ENCODE results near the gene BAIAP2L1.

Gene BAIAP2L1

GRCh38 chr7:98357751-98358161 is 43.1 kb downstream of the BAIAP2L1 start:
- no peak for DNase-seq

DNA sequence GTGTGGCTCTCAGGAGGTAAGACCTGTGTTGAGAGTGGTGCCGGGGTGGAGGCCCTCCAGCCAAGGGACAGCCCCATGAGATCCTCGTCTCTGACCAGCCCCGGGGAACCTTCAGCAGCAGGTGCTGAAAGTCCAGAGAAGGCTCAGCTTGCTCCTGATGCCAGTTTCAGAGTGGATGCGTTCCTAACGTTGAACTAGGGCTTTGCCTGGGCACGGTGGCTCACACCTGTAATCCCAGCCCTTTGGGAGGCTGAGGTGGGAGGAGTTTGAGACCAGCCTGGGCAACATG is 45.7 kb downstream of the BAIAP2L1 start:
- no peak for DNase-seq

DNA sequence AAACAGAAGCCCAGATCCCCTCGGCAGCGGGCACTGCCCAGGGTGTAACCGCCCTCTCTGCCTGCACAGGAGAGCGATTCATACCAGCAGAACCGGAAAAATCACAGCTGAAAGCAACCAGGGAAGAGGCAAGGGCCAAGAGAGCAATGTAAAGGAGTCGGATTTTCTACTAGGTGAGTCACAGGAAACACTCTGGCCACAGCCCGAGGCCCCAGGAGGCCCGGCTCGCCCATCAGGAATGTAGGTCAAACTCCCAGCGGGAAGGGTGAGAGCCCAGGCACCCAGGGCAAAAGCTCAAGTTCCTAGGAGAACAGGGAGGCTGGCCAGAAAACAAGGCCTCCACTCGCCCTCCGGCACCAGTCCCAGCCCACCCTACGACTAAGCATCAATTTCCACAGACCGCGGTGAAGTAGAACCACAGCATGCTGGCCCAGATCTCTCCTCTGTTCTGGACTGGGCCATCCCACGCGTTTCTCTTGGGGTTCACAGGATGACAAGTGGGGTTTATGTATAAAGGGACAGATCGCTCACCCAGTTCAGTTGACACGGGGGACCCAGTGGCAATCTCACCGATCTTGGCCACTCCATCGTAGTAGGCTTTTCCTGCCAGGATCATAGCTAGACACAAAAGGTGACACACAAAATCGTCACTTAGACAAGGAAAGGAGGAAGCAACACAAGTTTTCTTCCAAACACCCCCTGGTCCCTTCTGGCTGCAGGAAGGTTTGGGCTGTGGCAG is 46.2 kb downstream of the BAIAP2L1 start:
- no peak for DNase-seq

DNA sequence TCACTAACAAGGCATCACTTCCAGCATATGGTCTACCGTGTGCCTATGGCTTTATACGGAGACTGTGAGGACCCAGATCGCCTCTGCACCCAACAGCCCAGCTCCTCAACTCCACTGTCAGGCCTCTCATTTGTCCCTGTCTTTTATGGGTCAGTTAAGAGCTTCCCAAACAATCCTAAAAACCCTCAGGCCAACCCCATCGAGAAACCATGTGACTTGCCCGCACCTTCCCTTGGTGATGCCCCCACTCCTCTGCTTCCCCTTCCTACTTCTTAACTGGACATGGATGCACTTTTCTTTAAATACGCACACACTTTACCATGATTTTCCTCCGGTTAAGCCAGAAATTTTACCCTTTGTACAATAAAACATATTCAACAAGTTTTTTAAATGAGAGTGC is 46.8 kb downstream of the BAIAP2L1 start:
- DNase-seq: no peak

DNA sequence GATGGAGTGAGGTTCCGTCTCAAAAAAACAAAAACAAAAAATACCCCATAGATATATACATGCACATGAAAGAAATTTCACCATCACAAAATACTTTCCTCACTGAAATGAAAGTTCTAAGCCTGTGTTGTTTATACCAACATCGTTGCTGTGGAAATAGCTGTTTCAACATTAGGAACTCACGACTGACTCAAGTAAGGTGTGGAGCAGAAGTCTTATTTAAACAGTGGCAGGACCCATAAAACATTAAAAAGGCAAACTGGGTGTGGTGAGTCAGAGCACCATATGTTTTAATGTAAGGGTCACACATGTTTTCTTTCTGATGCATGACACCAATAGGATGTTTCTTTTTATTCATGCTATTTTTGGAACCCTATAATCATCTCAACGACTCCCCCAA is 48.3 kb downstream of the BAIAP2L1 start:
- DNase-seq: no peak

- no peak for DNase-seq
Measured at GRCh38 chr7:98351136-98351535, 49.8 kb downstream of the BAIAP2L1 start.

GRCh38 chr7:98348726-98349474 is 52.0 kb downstream of the BAIAP2L1 start:
- DNase-seq: no peak

GRCh38 chr7:98346515-98347069 is 54.3 kb downstream of the BAIAP2L1 start:
- DNase-seq: no peak

DNA sequence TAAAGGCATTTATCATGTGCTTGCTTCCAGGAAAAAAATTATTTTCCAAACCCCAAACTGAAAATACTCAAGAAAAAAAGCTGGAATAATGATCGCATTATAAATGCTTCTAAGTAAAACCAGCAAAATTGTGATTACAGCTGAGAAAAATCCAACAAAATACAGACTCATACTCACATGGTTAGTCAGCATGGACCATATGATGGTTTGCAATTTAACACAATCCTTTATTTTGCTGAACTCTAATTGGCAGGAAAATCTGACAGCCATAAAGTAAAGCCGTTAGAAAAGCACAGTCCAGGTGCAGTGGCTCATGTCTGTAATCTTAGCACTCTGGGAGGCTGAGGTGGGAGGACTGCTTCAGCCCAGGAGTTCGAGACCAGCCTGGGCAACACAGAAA is 59.8 kb downstream of the BAIAP2L1 start:
- no peak for DNase-seq

- DNase-seq: no peak
Measured at GRCh38 chr7:98339043-98339442, 61.8 kb downstream of the BAIAP2L1 start.

DNA sequence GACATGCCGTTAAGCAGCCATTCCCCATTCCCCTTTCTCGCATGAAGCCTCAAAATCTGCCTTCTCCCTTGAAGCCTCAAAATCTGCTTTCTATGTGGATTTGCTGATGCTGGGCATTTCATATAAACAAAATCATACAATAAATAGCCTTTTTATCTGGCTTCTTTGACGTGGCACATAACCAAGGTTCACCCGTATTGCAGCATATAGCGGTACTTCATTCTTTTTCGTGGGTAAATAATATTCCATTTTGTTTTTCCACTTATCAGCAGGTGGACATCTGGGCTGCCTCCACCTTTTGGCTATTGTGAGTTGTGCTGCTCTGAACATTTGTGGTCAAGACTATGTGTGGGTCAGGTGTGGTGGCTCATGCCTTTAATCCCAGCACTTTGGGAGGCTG is 62.4 kb downstream of the BAIAP2L1 start:
- no peak for DNase-seq

- DNase-seq: no peak
Measured at GRCh38 chr7:98335411-98335977, 65.4 kb downstream of the BAIAP2L1 start.

GRCh38 chr7:98334081-98334480 is 66.8 kb downstream of the BAIAP2L1 start:
- DNase-seq: no peak

- DNase-seq: no peak
Measured at GRCh38 chr7:98330926-98331529, 69.9 kb downstream of the BAIAP2L1 start.

GRCh38 chr7:98329791-98330373 is 71.0 kb downstream of the BAIAP2L1 start:
- no peak for DNase-seq

DNA sequence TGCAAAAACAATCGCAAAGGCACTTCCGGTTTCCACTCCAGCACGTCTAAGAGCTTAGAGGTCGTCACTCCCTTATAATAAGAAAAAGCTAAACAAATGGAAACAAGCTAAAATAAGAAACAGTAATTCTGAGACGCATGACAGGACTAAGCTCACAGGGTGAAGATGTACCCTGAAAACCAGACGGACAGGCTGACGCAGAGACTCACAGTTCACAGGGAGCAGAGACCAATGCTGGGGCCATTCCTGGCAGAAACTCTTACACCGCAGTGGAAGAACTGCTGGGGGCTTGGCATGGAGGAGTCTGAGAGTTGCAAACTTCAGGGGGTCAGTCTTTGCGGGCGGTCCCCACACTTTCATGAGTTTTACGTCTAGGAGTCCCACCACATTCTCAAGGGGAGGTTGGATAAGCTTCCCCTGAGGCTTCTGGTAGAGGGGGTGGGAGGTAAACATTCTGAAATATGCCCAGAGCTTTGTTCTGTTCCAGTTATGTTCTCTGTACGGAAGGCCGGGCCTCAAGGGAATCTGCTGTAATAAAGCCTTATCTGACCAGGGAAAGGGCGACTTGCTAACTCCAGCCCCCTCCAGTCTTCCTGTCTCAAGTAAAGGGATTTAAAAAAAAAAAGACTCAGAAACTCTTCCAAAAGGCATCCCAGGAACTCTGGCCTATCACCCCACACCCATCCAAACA is 71.6 kb downstream of the BAIAP2L1 start:
- no peak for DNase-seq

DNA sequence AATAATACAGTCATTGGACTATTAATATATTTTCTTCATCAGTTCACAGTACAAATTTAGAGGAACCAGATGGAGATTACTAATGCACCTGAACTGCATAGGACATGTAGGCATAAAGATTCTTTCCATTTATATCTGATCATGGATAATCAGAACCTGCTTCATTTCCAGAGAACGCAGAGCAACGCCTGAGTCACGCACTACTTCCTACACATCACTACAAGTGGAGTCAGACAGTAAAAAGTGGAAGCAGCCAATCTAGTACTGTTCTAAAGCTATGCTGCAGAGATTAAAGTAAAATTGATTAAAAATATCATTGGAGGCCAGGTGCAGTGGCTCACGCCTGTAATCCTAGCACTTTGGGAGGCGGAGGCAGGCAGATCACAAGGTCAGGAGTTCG is 76.1 kb downstream of the BAIAP2L1 start:
- DNase-seq: no peak

DNA sequence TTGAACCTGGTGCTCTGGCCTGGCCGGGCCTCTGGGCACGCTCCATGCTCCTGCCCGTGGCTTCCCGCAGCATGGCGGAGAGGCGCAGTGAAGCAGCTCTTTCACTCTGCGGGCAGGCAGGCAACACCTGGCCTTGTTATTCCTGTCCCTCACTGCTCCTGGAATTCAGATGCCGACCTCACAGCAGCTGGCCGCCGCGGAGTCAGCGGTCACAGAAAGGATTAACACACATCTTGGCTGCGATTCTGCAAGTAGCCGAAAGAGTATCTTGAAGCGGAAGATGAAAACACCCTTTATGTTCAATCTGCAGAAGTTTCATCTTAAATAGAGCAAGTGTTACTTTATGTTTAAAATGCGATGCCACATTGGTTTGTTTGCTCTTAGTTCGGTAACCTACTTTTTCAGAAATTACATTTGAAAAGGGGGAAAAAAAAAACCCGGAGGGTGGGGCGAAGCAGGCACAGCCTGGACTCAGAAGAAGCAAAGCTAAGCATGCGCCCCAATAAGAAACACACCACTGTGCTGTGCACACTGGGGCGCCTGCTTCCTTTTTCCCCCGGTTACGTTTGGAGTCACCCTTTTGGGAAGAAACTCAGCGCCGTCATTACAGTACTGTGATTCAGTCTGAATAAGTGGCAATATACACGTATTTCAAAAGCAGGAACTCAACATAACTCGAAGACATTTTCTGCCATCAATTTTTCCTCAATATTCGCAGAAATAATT is 77.1 kb downstream of the BAIAP2L1 start:
- no peak for DNase-seq

GRCh38 chr7:98322331-98323270 is 78.3 kb downstream of the BAIAP2L1 start:
- DNase-seq: no peak

DNA sequence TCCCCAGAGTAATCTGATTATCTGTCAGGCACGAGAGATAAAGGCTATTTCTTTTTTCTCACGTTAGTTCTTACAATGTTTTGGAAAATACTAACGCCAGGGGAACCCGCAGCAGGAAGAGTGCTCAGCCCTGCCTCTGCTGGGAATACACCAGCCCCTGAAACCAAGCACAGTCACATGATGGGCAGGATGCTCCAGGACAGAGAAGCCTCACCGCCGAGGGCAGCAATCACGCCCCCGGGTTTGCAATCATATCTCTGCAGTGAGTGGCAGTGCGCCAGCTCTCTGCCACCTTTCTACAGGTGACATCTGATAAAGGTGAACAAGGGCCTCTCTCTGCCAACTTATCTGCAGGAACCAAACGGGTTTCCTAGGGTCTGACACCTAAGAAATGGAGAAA is 79.6 kb downstream of the BAIAP2L1 start:
- no peak for DNase-seq

GRCh38 chr7:98319176-98319575 is 81.7 kb downstream of the BAIAP2L1 start:
- no peak for DNase-seq

All from Kasumi-1 (cell line).